Ovary (tissue), 9 donors: ENCODE measurements around the gene ADRA2A. TPM values are rescaled to one million over a fixed set of nuclear protein-coding genes. Genes with fewer than 3 reads are reported as not detected.

ENCODE experiments used
- DNase-seq, 5 donors: peaks; one replicate each; pipeline ENCODE4 v3.0.0-alpha.2; 2019 to 2020
- H3K27ac ChIP-seq, 2 donors: fragments of 200-600 bp; one replicate each; pipeline versions ENCODE4 v1.5.1 to v1.8.0; 2019 to 2022
- H3K27me3 ChIP-seq: fragments of 200-600 bp; one replicate; pipeline ENCODE4 v1.8.0; 2022
- H3K36me3 ChIP-seq: fragments of 200-600 bp; sonication (generic); one replicate; pipeline ENCODE4 v1.5.1; 2019
- H3K4me1 ChIP-seq: one replicate; pipeline ENCODE4 v1.8.1; 2013; ENCODE audit warnings: mild to moderate bottlenecking, moderate library complexity; ENCODE audit not compliant: insufficient read depth
- H3K4me3 ChIP-seq: fragments of 200-600 bp; sonication (generic); one replicate; pipeline ENCODE4 v1.5.1; 2017
- H3K9me3 ChIP-seq, 2 donors: fragments of 200-600 bp in 1 of 2; sonication (generic) in 1 of 2; one replicate each; pipeline versions ENCODE4 v1.5.1 to v1.8.1; 2013 to 2019; ENCODE audit warnings: mild to moderate bottlenecking in 1 of 2, moderate library complexity in 1 of 2
- CTCF ChIP-seq, 3 donors: fragments of 450-650 bp in 2 of 3; fragments of 200-600 bp in 1 of 3; IDR thresholded peaks; one replicate each; pipeline versions ENCODE4 v1.5.1 to v1.8.0; 2016 to 2022; ENCODE audit warnings: antibody characterized with exemption in 3 of 3, mild to moderate bottlenecking in 1 of 3
- EP300 ChIP-seq: sonication (generic); formaldehyde crosslinking; IDR thresholded peaks from one replicate; pipeline ENCODE4 v1.6.1; 2017; ENCODE audit warnings: antibody characterized with exemption
- POLR2A ChIP-seq: fragments of 450-650 bp; IDR thresholded peaks from one replicate; pipeline ENCODE4 v1.6.1; 2017; ENCODE audit warnings: antibody characterized with exemption, mild to moderate bottlenecking, moderate library complexity
- WGBS, 3 donors: extraction: QIAGEN DNeasy Blood & Tissue Kit in 1 of 3; methylation state at CpG; one replicate each; pipeline versions ENCODE4 v1.1.5 to v1.1.7; 2013 to 2017; 5-methylcytosine and 5-hydroxymethylcytosine counted together
- intact Hi-C, 4 donors: fragments of 100-400 bp; cut with DNase I; formaldehyde crosslinking; loops; one replicate each; pipeline versions ENCODE4 v1.11.0 to v1.15.1; 2022 to 2023
- polyA plus RNA-seq, 2 donors: library from polyadenylated mRNA; stranded (reverse); fragments of 200-250 nt in 1 of 2; fragments of 350-450 nt in 1 of 2; fragmentation: Illumina TruSeq in 1 of 2; extraction: RNeasy Lipid Tissue Mini Kit (QIAGEN cat#74804) in 1 of 2; gene quantifications; one replicate each; pipeline ENCODE4 v1.2.3, GENCODE V29; 2013 to 2014
- total RNA-seq, 7 donors: library from RNA; depleted of rRNA in 2 of 7; stranded (reverse); fragments of >200 nt in 2 of 7; fragmentation: NEBNext Ultra II Directional in 3 of 7; extraction: Animal tissue kit (Norgen Biotek cat#: 25700) in 3 of 7; gene quantifications; one replicate each; pipeline versions ENCODE4 v1.1.0 to v1.2.4, GENCODE V29; 2016 to 2023
- donor health status: DM: no; HTN: no; CAD: no; lungs with moderate emphysema.
- donor health status: DM: no; HTN: no; CAD: no.
- donor health status: Bipolar disorder and iron deficiency.
- donor health status: DM: yes; HTN: yes; CAD: no.
- donor health status: DM: no; HTN: no; CAD: no.
- donor health status: DM: yes; HTN: yes; CAD: no.

The ADRA2A gene
- total and polyA plus RNA-seq, 9 donors, result 13.7 to 55.7 (median 20.0) TPM

DNA sequence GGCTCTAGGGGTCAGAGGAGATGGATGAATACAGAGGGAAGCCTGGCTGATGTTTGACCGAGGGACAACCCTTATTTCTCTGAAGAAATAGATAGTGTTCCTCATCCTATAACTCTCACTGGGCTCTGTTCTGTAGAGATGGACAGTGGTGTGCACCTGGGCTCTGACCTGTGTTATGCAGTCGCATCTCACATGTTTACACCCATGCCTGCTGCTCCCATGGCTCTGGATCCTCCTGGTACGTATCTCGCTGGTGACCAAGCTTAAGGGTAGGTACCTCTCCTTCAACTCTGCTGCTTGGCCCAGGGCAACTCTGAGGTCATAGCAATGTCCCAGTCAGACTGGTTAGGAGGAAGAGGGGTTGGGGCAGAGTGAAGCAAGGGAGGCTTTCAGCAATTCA lies 42.8 kb downstream of the ADRA2A start:
- intact Hi-C loops, result no loop called here
- H3K27me3 ChIP-seq, result no peaks in the 10 kb centered on the region
- H3K36me3 ChIP-seq, result no peaks in the 10 kb centered on the region
- DNase-seq, result no peak
- H3K27ac ChIP-seq, result no peak overlapping the region
- no peaks in the 10 kb centered on the region for H3K4me1 ChIP-seq
- H3K9me3 ChIP-seq, result no peaks in the 10 kb centered on the region
- TF ChIP-seq EP300 (no peak), CTCF (IDR thresholded peaks at IDR 0.05) (no peak), POLR2A (no peak)
- WGBS, 3 donors, result 90 to 95% (median 93%) methylated on average over 4 of the region's 4 CpGs
- no peak overlapping the region for H3K4me3 ChIP-seq

DNA sequence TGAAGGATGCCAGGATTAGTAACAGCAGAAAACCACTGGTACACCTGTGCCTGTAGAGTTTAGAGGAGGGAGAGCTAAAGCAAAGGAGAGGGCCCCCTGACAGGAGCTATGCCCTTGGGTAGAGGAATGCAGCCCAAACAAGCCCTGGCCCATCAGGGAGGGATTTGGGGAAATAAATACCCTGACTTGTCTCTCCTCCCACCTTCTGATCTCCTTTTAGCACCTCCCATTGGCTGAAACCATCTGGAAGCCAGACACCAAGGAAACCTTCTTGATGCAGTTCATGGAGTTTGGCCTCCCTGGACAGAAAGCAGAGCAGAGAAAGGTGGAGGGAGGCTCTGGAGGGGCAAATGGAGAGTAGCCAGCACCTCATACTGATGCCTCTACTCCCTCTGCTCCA lies 45.3 kb downstream of the ADRA2A start:
- DNase-seq, result no peak
- TF ChIP-seq EP300 (no peak), CTCF (IDR thresholded peaks at IDR 0.05) (no peak), POLR2A (no peak)
- intact Hi-C loops, result no loop called here
- H3K36me3 ChIP-seq, result no peaks in the 10 kb centered on the region
- no peaks in the 10 kb centered on the region for H3K4me1 ChIP-seq
- no peak overlapping the region for H3K27ac ChIP-seq
- no peaks in the 10 kb centered on the region for H3K27me3 ChIP-seq
- no peak overlapping the region for H3K4me3 ChIP-seq
- H3K9me3 ChIP-seq, result no peaks in the 10 kb centered on the region

GRCh38 chr10:111123883-111124282 lies 47.1 kb downstream of the ADRA2A start:
- DNase-seq, result no peak
- intact Hi-C loops, result no loop called here
- H3K27me3 ChIP-seq, result no peaks in the 10 kb centered on the region
- H3K9me3 ChIP-seq, result no peaks in the 10 kb centered on the region
- no peaks in the 10 kb centered on the region for H3K36me3 ChIP-seq
- no peaks in the 10 kb centered on the region for H3K4me1 ChIP-seq
- TF ChIP-seq EP300, result no peak
- TF ChIP-seq POLR2A, result no peak
- no peak overlapping the region for H3K4me3 ChIP-seq
- no peak overlapping the region for H3K27ac ChIP-seq
- 88 to 92% (median 89%) methylated on average over 6 of the region's 6 CpGs for WGBS, 3 donors

- H3K36me3 ChIP-seq, result no peaks in the 10 kb centered on the region
- no peak for DNase-seq
- no peaks in the 10 kb centered on the region for H3K9me3 ChIP-seq
- no peaks in the 10 kb centered on the region for H3K27me3 ChIP-seq
- H3K27ac ChIP-seq, result no peak overlapping the region
- TF ChIP-seq POLR2A, result no peak
- TF ChIP-seq CTCF (IDR thresholded peaks at IDR 0.05), result no peak
- TF ChIP-seq EP300, result no peak
- H3K4me1 ChIP-seq, result no peaks in the 10 kb centered on the region
- no peak overlapping the region for H3K4me3 ChIP-seq
- WGBS, 3 donors, result 88 to 99% (median 92%) methylated on average over 2 of the region's 2 CpGs
- intact Hi-C loops, result no loop called here
These were observed 48.3 kb downstream of the ADRA2A start for GRCh38 chr10:111125102-111125501.

DNA sequence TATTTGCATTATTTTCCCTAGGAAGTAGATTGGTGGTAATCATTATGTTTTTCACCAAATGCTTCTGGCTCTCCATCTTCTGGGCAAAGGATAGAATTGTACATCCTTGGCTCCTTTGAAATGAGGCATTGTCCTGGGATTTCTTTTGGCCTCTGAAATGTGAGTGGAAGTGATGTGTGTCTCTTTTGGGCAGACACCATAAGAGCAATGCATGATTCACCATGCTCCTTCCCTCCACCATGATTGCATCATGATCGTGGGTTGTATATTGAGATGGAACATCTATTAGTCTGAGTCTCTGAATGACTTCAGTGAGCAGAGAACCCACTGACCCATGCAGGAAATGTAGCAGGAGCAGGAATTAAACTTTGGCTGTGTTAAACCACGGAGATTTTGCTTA lies 49.2 kb downstream of the ADRA2A start:
- H3K36me3 ChIP-seq, result no peaks in the 10 kb centered on the region
- no peaks in the 10 kb centered on the region for H3K9me3 ChIP-seq
- H3K4me1 ChIP-seq, result no peaks in the 10 kb centered on the region
- WGBS, 3 donors, result 66 to 75% (median 71%) methylated on average over 2 of the region's 2 CpGs
- no peaks in the 10 kb centered on the region for H3K27me3 ChIP-seq
- H3K27ac ChIP-seq, result no peak overlapping the region
- intact Hi-C loops, result no loop called here
- H3K4me3 ChIP-seq, result no peak overlapping the region
- TF ChIP-seq CTCF (IDR thresholded peaks at IDR 0.05) (no peak), POLR2A (no peak), EP300 (no peak)
- DNase-seq, result no peak
